ENCODE measurements around the gene ATAD3A.

GRCh38 chr1:1489231-1489630 is 22.7 kb upstream of the ATAD3A start:
- TF ChIP-seq CTCF (IDR thresholded peaks at IDR 0.05): no peak
- no peak for TF ChIP-seq POLR2AphosphoS5 (IDR thresholded peaks at IDR 0.05)
